Measurements from ENCODE around the gene PLCXD1. TPM values are rescaled to one million over a fixed set of nuclear protein-coding genes. Genes with fewer than 3 reads are reported as not detected.

Gene PLCXD1
- total RNA-seq, 1 experiment from 2014 or later, result 19.1 TPM

- H3K27ac Mint-ChIP-seq (ENCODE audit: unreplicated experiment), result no peak overlapping the region
- peaks cover 39% of the 10 kb centered on the region for H3K36me3 Mint-ChIP-seq (ENCODE audit: insufficient read depth, unreplicated experiment)
- no peak for DNase-seq
- no TSS peak for BruUV-seq (replicated peaks)
- no peak overlapping the region for H3K4me3 Mint-ChIP-seq (ENCODE audit: low read depth, unreplicated experiment)
- no peaks in the 10 kb centered on the region for H3K27me3 Mint-ChIP-seq (ENCODE audit: unreplicated experiment)
- CTCF ChIA-PET, result no interaction called here
- no peaks in the 10 kb centered on the region for H3K9me3 Mint-ChIP-seq (ENCODE audit: low read depth, unreplicated experiment)
- intact Hi-C loops (cut with micrococcal nuclease; ENCODE audit: unreplicated experiment), result no loop called here
- TF ChIP-seq CTCF (IDR thresholded peaks at IDR 0.05; ENCODE audit: unreplicated experiment), result no peak
- no peaks in the 10 kb centered on the region for H3K4me1 Mint-ChIP-seq (ENCODE audit: low read depth, unreplicated experiment)
These were observed 26.3 kb downstream of the PLCXD1 start for GRCh38 chrX:307261-308111.

- no peaks in the 10 kb centered on the region for H3K9me3 Mint-ChIP-seq (ENCODE audit: low read depth, unreplicated experiment)
- BruUV-seq (replicated peaks), result no TSS peak
- no peak for TF ChIP-seq CTCF (IDR thresholded peaks at IDR 0.05; ENCODE audit: unreplicated experiment)
- no peaks in the 10 kb centered on the region for H3K4me1 Mint-ChIP-seq (ENCODE audit: low read depth, unreplicated experiment)
- H3K27me3 Mint-ChIP-seq (ENCODE audit: unreplicated experiment), result no peaks in the 10 kb centered on the region
- no peak for DNase-seq
- no peak overlapping the region for H3K27ac Mint-ChIP-seq (ENCODE audit: unreplicated experiment)
- H3K4me3 Mint-ChIP-seq (ENCODE audit: low read depth, unreplicated experiment), result no peak overlapping the region
- intact Hi-C loops (cut with micrococcal nuclease; ENCODE audit: unreplicated experiment), result no loop called here
- H3K36me3 Mint-ChIP-seq (ENCODE audit: insufficient read depth, unreplicated experiment), result peaks cover 46% of the 10 kb centered on the region
- CTCF ChIA-PET, result no interaction called here
These were observed 27.8 kb downstream of the PLCXD1 start for GRCh38 chrX:308821-309520.

GRCh38 chrX:310621-311155 lies 29.5 kb downstream of the PLCXD1 start:
- Mint-ChIP-seq H3K4me1 (ENCODE audit: low read depth, unreplicated experiment) (no peaks in the 10 kb centered on the region), H3K27ac (ENCODE audit: unreplicated experiment) (no peak overlapping the region), H3K27me3 (ENCODE audit: unreplicated experiment) (no peaks in the 10 kb centered on the region), H3K9me3 (ENCODE audit: low read depth, unreplicated experiment) (no peaks in the 10 kb centered on the region), H3K4me3 (ENCODE audit: low read depth, unreplicated experiment) (no peak overlapping the region), H3K36me3 (ENCODE audit: insufficient read depth, unreplicated experiment) (peaks cover 36% of the 10 kb centered on the region)
- no peak for DNase-seq
- no TSS peak for BruUV-seq (replicated peaks)
- no peak for TF ChIP-seq CTCF (IDR thresholded peaks at IDR 0.05; ENCODE audit: unreplicated experiment)
- CTCF ChIA-PET, result no interaction called here
- intact Hi-C loops (cut with micrococcal nuclease; ENCODE audit: unreplicated experiment), result no loop called here

GRCh38 chrX:311156-312129 lies 30.3 kb downstream of the PLCXD1 start:
- no peak for TF ChIP-seq CTCF (IDR thresholded peaks at IDR 0.05; ENCODE audit: unreplicated experiment)
- BruUV-seq (replicated peaks), result no TSS peak
- H3K36me3 Mint-ChIP-seq (ENCODE audit: insufficient read depth, unreplicated experiment), result peaks cover 33% of the 10 kb centered on the region
- H3K27ac Mint-ChIP-seq (ENCODE audit: unreplicated experiment), result no peak overlapping the region
- intact Hi-C loops (cut with micrococcal nuclease; ENCODE audit: unreplicated experiment), result no loop called here
- no peak for DNase-seq
- CTCF ChIA-PET, result no interaction called here
- H3K4me3 Mint-ChIP-seq (ENCODE audit: low read depth, unreplicated experiment), result no peak overlapping the region
- no peaks in the 10 kb centered on the region for H3K4me1 Mint-ChIP-seq (ENCODE audit: low read depth, unreplicated experiment)
- H3K9me3 Mint-ChIP-seq (ENCODE audit: low read depth, unreplicated experiment), result no peaks in the 10 kb centered on the region
- no peaks in the 10 kb centered on the region for H3K27me3 Mint-ChIP-seq (ENCODE audit: unreplicated experiment)
